IMR-90 (cell line): ENCODE measurements around the gene NME2.

Experiments
- CEBPB ChIP-seq: IDR thresholded peaks from 2 replicates; pipeline ENCODE4 v1.6.1; 2012; ENCODE audit warnings: low read depth, low read length, improper control_type of control experiment
- CTCF ChIP-seq: conservative IDR thresholded peaks from 2 replicates; pipeline ENCODE4 v1.5.1; 2012; ENCODE audit warnings: mild to moderate bottlenecking, low read depth, low read length, improper control_type of control experiment
- POLR2A ChIP-seq: IDR thresholded peaks from 2 replicates; pipeline ENCODE4 v1.6.1; 2012; ENCODE audit warnings: mild to moderate bottlenecking, low read depth, low read length
- RAD21 ChIP-seq: IDR thresholded peaks from 2 replicates; pipeline ENCODE4 v1.6.1; 2012; ENCODE audit warnings: low read length, improper control_type of control experiment
- RFX5 ChIP-seq: IDR thresholded peaks from 2 replicates; pipeline ENCODE4 v1.8.0; 2012; ENCODE audit warnings: low read depth, mild to moderate bottlenecking, low read length, moderate library complexity

- no peak for TF ChIP-seq POLR2A
- no peak for TF ChIP-seq CTCF
- TF ChIP-seq RFX5, result no peak
- peak; percentile 51 for TF ChIP-seq CEBPB
- no peak for TF ChIP-seq RAD21
Measured at GRCh38 chr17:51221322-51221721, 55.1 kb downstream of the NME2 start.
